SK-N-SH (cell line): ENCODE measurements around the gene ASTN2. TPM values are rescaled to one million over a fixed set of nuclear protein-coding genes. Genes with fewer than 3 reads are reported as not detected.

ENCODE experiments used
- CTCF ChIA-PET: fragments of 300-600, 350-600 bp; formaldehyde crosslinking; extraction: SDS; loops from one replicate; lab custom pipeline; 2021; lab: Yijun Ruan, JAX
- POLR2A ChIA-PET: fragments of 350-600 bp; sonication (Branson Sonifier 250); formaldehyde crosslinking; extraction: SDS; loops from one replicate; lab custom pipeline; 2020; ENCODE audit warnings: antibody characterized with exemption, inconsistent platforms; lab: Yijun Ruan, JAX
- DNase-seq: peaks from one replicate; pipeline ENCODE4 v3.0.0; 2012
- H2AFZ ChIP-seq: fragments of 200-600 bp; sonication (generic); 2 replicates; pipeline ENCODE4 v1.8.1; 2016; ENCODE audit warnings: antibody characterized with exemption, mild to moderate bottlenecking, low read depth
- H3F3A ChIP-seq: fragments of 200-600 bp; sonication (generic); replicated peaks from 2 replicates; pipeline ENCODE3; 2016; ENCODE audit warnings: antibody characterized with exemption, mild to moderate bottlenecking; ENCODE audit not compliant: insufficient read depth
- H3K27ac ChIP-seq, 2 experiments: fragments of 200-500 bp in 1 of 2; fragments of 200-600 bp in 1 of 2; sonication (Bioruptor generic) in 1 of 2; sonication (generic), shearing (Covaris generic) in 1 of 2; 2 replicates each; pipeline versions ENCODE4 v1.5.1 to v1.6.1; 2014 to 2016; ENCODE audit warnings: low read depth in 2 of 2, inconsistent platforms in 1 of 2, low read length in 1 of 2, mild to moderate bottlenecking in 1 of 2, mixed read lengths in 1 of 2
- H3K27me3 ChIP-seq: fragments of 200-600 bp; sonication (generic), shearing (Covaris generic); 2 replicates; pipeline ENCODE4 v1.6.1; 2016; ENCODE audit warnings: mixed run types; ENCODE audit not compliant: insufficient read depth
- H3K36me3 ChIP-seq, 2 experiments: fragments of 200-500 bp in 1 of 2; fragments of 200-600 bp in 1 of 2; sonication (Bioruptor generic) in 1 of 2; sonication (generic) in 1 of 2; replicated peaks in 1 of 2; 2 replicates each; pipeline versions ENCODE3 to v1.5.1; 2014 to 2016; ENCODE audit warnings: low read length in 1 of 2, mild to moderate bottlenecking in 1 of 2; ENCODE audit not compliant: insufficient read depth in 2 of 2, control insufficient read depth in 1 of 2
- H3K4me1 ChIP-seq, 2 experiments: fragments of 200-500 bp in 1 of 2; fragments of 200-600 bp in 1 of 2; sonication (Bioruptor generic) in 1 of 2; sonication (generic), shearing (Covaris generic) in 1 of 2; 2 replicates each; pipeline versions ENCODE4 v1.5.1 to v1.6.1; 2014 to 2016; ENCODE audit warnings: low read depth in 1 of 2, low read length in 1 of 2, mixed run types in 1 of 2; ENCODE audit not compliant: insufficient read depth in 2 of 2, control insufficient read depth in 1 of 2
- H3K4me2 ChIP-seq: fragments of 200-600 bp; sonication (generic), shearing (Covaris generic); 2 replicates; pipeline ENCODE4 v1.6.1; 2017; ENCODE audit warnings: mixed run types
- H3K4me3 ChIP-seq, 2 experiments: fragments of 200-500 bp in 1 of 2; fragments of 200-600 bp in 1 of 2; sonication (Bioruptor generic) in 1 of 2; sonication (generic), shearing (Covaris generic) in 1 of 2; 2 replicates each; pipeline versions ENCODE4 v1.5.1 to v1.8.1; 2014 to 2016; ENCODE audit warnings: low read depth in 2 of 2, inconsistent platforms in 1 of 2, low read length in 1 of 2, mild to moderate bottlenecking in 1 of 2, mixed read lengths in 1 of 2, moderate library complexity in 1 of 2
- H3K79me2 ChIP-seq: fragments of 200-600 bp; sonication (generic); 2 replicates; pipeline ENCODE4 v1.8.1; 2017; ENCODE audit warnings: mild to moderate bottlenecking; ENCODE audit not compliant: insufficient read depth
- H3K9ac ChIP-seq: fragments of 200-600 bp; sonication (generic); 2 replicates; pipeline ENCODE4 v1.6.1; 2017; ENCODE audit warnings: mixed run types
- H3K9me2 ChIP-seq: fragments of 200-600 bp; sonication (generic); 2 replicates; pipeline ENCODE4 v1.6.1; 2017; ENCODE audit warnings: mixed run types
- H3K9me3 ChIP-seq: fragments of 200-600 bp; sonication (generic); 2 replicates; pipeline ENCODE4 v1.6.1; 2017; ENCODE audit warnings: mixed run types, mild to moderate bottlenecking, moderate library complexity
- H4K20me1 ChIP-seq: fragments of 200-600 bp; sonication (generic); 2 replicates; pipeline ENCODE4 v1.6.1; 2017; ENCODE audit warnings: mild to moderate bottlenecking, mixed run types; ENCODE audit not compliant: insufficient read depth
- CTCF ChIP-seq: fragments of 200-600 bp; sonication (generic); IDR thresholded peaks from 2 replicates; pipeline ENCODE4 v1.6.1; 2017; ENCODE audit warnings: antibody characterized with exemption, mild to moderate bottlenecking, moderate library complexity
- EP300 ChIP-seq, 2 experiments: IDR thresholded peaks; 2 replicates each; pipeline versions ENCODE4 v1.4.0 to v1.6.1; 2012; ENCODE audit warnings: borderline replicate concordance in 1 of 2, low read depth in 1 of 2, low read length in 1 of 2
- EZH2phosphoT487 ChIP-seq: fragments of 200-600 bp; sonication (generic); IDR thresholded peaks from 2 replicates; pipeline ENCODE4 v1.6.1; 2017; ENCODE audit warnings: low read depth, mixed run types, mild to moderate bottlenecking, antibody characterized with exemption, moderate library complexity, borderline replicate concordance
- FOSL2 ChIP-seq: IDR thresholded peaks from 2 replicates; pipeline ENCODE4 v1.4.0; 2012; ENCODE audit warnings: low read depth, mild to moderate bottlenecking, moderate library complexity, borderline replicate concordance
- FOXJ3 ChIP-seq: sonication (generic); formaldehyde crosslinking; IDR thresholded peaks from 2 replicates; pipeline ENCODE4 v1.5.1; 2020; ENCODE audit warnings: mild to moderate bottlenecking, missing genetic modification reagents
- GABPA ChIP-seq: IDR thresholded peaks from 2 replicates; pipeline ENCODE4 v1.4.0; 2012; ENCODE audit warnings: low read depth, mild to moderate bottlenecking
- JUND ChIP-seq: IDR thresholded peaks from 2 replicates; pipeline ENCODE4 v1.4.0; 2012
- MXI1 ChIP-seq: IDR thresholded peaks from 2 replicates; pipeline ENCODE4 v1.6.1; 2012; ENCODE audit warnings: mild to moderate bottlenecking, low read depth, low read length, improper control_type of control experiment
- NFIC ChIP-seq: IDR thresholded peaks from 2 replicates; pipeline ENCODE4 v1.4.0; 2012; ENCODE audit warnings: borderline replicate concordance
- NRF1 ChIP-seq: IDR thresholded peaks from 2 replicates; pipeline ENCODE4 v1.6.1; 2012; ENCODE audit warnings: low read depth, mild to moderate bottlenecking, low read length
- RAD21 ChIP-seq: IDR thresholded peaks from 2 replicates; pipeline ENCODE4 v1.6.1; 2012; ENCODE audit warnings: mild to moderate bottlenecking, low read length
- RCOR1 ChIP-seq: fragments of 150-350 bp; IDR thresholded peaks from 2 replicates; pipeline ENCODE4 v1.6.1; 2017; ENCODE audit warnings: antibody characterized with exemption, low read length
- REST ChIP-seq: IDR thresholded peaks from 2 replicates; pipeline ENCODE4 v1.6.1; 2012; ENCODE audit warnings: mild to moderate bottlenecking, low read depth, low read length, moderate library complexity
- RFX5 ChIP-seq: IDR thresholded peaks from 2 replicates; pipeline ENCODE4 v1.6.1; 2012; ENCODE audit warnings: mild to moderate bottlenecking, improper control_type of control experiment, low read length
- SIN3A ChIP-seq: IDR thresholded peaks from 2 replicates; pipeline ENCODE4 v1.6.1; 2012; ENCODE audit warnings: low read depth, mild to moderate bottlenecking, low read length, moderate library complexity, borderline replicate concordance
- TAF1 ChIP-seq: IDR thresholded peaks from 2 replicates; pipeline ENCODE4 v1.6.1; 2012; ENCODE audit warnings: low read depth, mild to moderate bottlenecking, low read length, moderate library complexity, borderline replicate concordance
- USF1 ChIP-seq: IDR thresholded peaks from 2 replicates; pipeline ENCODE4 v1.4.0; 2012; ENCODE audit warnings: low read depth, borderline replicate concordance
- WGBS: methylation state at CpG from one replicate; pipeline ENCODE4 v1.1.6; 2017; ENCODE audit warnings: low lambda C conversion rate; 5-methylcytosine and 5-hydroxymethylcytosine counted together
- polyA plus RNA-seq, 3 experiments: library from polyadenylated mRNA; depleted of rRNA; stranded (reverse); fragments of >200 nt; gene quantifications; 2 replicates each; pipeline ENCODE4 v1.2.3, GENCODE V29; 2012
- TF ChIP-seq, protein P1 (sequence below): IDR thresholded peaks from 2 replicates; pipeline ENCODE4 v1.4.0; 2012; ENCODE audit warnings: low read depth
- TF ChIP-seq, protein P2 (sequence below): fragments of 150-350 bp; IDR thresholded peaks from 2 replicates; pipeline ENCODE4 v1.6.1; 2017; ENCODE audit warnings: antibody characterized with exemption, low read length, low read depth, borderline replicate concordance

Gene ASTN2
- polyA plus RNA-seq, 1 of the 3 experiments (the other 2 are of a cell fraction): 6.6 TPM

DNA sequence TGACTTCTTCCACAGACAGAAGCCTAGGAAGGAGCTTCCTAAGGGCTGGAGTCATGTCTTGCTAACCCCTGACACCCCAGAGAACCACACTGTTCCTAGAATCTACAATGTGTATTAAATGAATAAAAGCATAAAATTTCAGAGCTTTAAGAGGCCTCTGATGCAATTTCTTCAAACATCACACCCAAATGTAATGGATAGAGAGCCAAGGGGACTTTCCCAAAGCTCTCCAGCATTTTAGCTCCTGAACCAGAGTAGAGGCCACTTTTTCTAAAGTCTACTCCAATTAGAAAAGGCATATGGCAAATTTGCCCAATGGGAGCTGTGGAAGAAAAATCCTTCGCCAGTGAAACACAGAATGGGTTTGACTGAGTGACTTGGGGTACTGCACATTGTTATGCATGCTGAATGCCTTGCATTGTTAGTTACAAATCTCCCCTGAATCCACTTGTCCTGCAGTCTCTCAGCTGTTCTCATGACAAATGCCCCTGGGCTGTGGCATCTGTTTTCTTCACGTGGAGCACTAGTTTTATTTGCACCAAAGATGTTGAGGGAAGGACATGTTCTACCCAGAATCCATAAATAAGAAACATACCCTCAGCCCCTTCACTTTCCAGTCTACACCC lies 334.0 kb downstream of the ASTN2 start:
- TF ChIP-seq FOXJ3 (CRISPR knock-in tag) (no peak), FOSL2 (no peak), CTCF (no peak), RAD21 (no peak), EP300 (IDR thresholded peaks at IDR 0.05; ENCODE audit: borderline replicate concordance in 1 of 2, low read depth in 1 of 2, low read length in 1 of 2) (peak in 1 of 2 experiments; percentile 49; a peak in 1 of 4 replicates), GABPA (no peak), EZH2phosphoT487 (no peak), JUND (no peak), RFX5 (0 out of 2 replicates have a peak, but pooled peaks have one; percentile 20), USF1 (no peak), TAF1 (no peak), REST (no peak), NRF1 (no peak), MXI1 (no peak), RCOR1 (0 out of 2 replicates have a peak, but pooled peaks have one; percentile 49), NFIC (no peak), SIN3A (no peak)
- TF ChIP-seq, protein P1, sequence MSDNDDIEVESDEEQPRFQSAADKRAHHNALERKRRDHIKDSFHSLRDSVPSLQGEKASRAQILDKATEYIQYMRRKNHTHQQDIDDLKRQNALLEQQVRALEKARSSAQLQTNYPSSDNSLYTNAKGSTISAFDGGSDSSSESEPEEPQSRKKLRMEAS: no peak
- TF ChIP-seq, protein P2, sequence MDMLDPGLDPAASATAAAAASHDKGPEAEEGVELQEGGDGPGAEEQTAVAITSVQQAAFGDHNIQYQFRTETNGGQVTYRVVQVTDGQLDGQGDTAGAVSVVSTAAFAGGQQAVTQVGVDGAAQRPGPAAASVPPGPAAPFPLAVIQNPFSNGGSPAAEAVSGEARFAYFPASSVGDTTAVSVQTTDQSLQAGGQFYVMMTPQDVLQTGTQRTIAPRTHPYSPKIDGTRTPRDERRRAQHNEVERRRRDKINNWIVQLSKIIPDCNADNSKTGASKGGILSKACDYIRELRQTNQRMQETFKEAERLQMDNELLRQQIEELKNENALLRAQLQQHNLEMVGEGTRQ: no peak
- TF ChIP-seq, all 33 proteins: peak for 3
- no peaks in the 10 kb centered on the region for H4K20me1 ChIP-seq
- no peaks in the 10 kb centered on the region for H3K9me3 ChIP-seq
- 5% methylated on average over 2 of the region's 2 CpGs for WGBS
- no peak overlapping the region for H3K9ac ChIP-seq
- no peaks in the 10 kb centered on the region for H3K27me3 ChIP-seq
- no peak overlapping the region for H2AFZ ChIP-seq
- no peak overlapping the region for H3K4me3 ChIP-seq
- H3K79me2 ChIP-seq: no peaks in the 10 kb centered on the region
- H3K27ac ChIP-seq: peak overlapping the region in 1 of 2 experiments; percentile 60; a peak in 2 of 4 replicates
- CTCF ChIA-PET: interaction anchor here (0.7 to 1.9 kb wide), 7 partner anchors 34 to 364 kb away, joined by 3 to 5 read pairs (median 3); no protein-coding TSS in a partner anchor
- no peaks in the 10 kb centered on the region for H3K9me2 ChIP-seq
- peaks cover 0 to 38% of the 10 kb centered on the region in 2 experiments; a peak in 2 of 4 replicates for H3K4me1 ChIP-seq
- POLR2A ChIA-PET: no interaction called here
- peak; percentile 25 for DNase-seq
- no peaks in the 10 kb centered on the region for H3K36me3 ChIP-seq
- H3K4me2 ChIP-seq: no peak overlapping the region
- H3F3A ChIP-seq: no peaks in the 10 kb centered on the region
